MM.1S (cell line): ENCODE measurements around the gene TEP1.

Experiments
- CTCF ChIP-seq: fragments of 300-600 bp; sonication (generic); IDR thresholded peaks from 2 replicates; pipeline ENCODE4 v1.5.1; 2016; ENCODE audit warnings: antibody characterized with exemption, low read length, mixed read lengths
- EZH2phosphoT487 ChIP-seq: fragments of 300-600 bp; sonication (generic); IDR thresholded peaks from 2 replicates; pipeline ENCODE4 v1.6.1; 2018; ENCODE audit warnings: antibody characterized with exemption, low read length

- TF ChIP-seq CTCF = no peak
- no peak for TF ChIP-seq EZH2phosphoT487
Observed at GRCh38 chr14:20441461-20441860, 28.2 kb upstream of the TEP1 start.
